Suprapubic skin (tissue), 4 donors: ENCODE data around the gene TGFB1I1. TPM values are rescaled to one million over a fixed set of nuclear protein-coding genes. Genes with fewer than 3 reads are reported as not detected.
"Not testable (repeated sequence)": the region's sequence is repeated elsewhere in the genome, so short reads cannot be mapped to it uniquely, and the experiment has no call there.

ENCODE experiments used
- DNase-seq, 2 donors: peaks; one replicate each; pipeline ENCODE4 v3.0.0-alpha.2; 2019; ENCODE audit warnings: low spot score in 2 of 2
- H3K27ac ChIP-seq: fragments of 200-600 bp; sonication (generic); one replicate; pipeline ENCODE4 v1.5.1; 2019
- H3K27me3 ChIP-seq: fragments of 200-600 bp; sonication (generic); one replicate; pipeline ENCODE4 v1.5.1; 2019
- H3K36me3 ChIP-seq: fragments of 200-600 bp; sonication (generic); one replicate; pipeline ENCODE4 v1.5.1; 2019
- H3K4me1 ChIP-seq: fragments of 200-600 bp; sonication (generic); one replicate; pipeline ENCODE4 v1.5.1; 2019
- H3K4me3 ChIP-seq: fragments of 200-600 bp; sonication (generic); one replicate; pipeline ENCODE4 v1.5.1; 2019; ENCODE audit warnings: mild to moderate bottlenecking
- H3K9me3 ChIP-seq: fragments of 200-600 bp; sonication (generic); one replicate; pipeline ENCODE4 v1.5.1; 2019
- EP300 ChIP-seq: sonication (generic); formaldehyde crosslinking; IDR thresholded peaks from one replicate; pipeline ENCODE4 v1.6.1; 2017; ENCODE audit warnings: antibody characterized with exemption
- POLR2A ChIP-seq, 2 donors: fragments of 450-650 bp; IDR thresholded peaks; one replicate each; pipeline ENCODE4 v1.6.1; 2017; ENCODE audit warnings: antibody characterized with exemption in 2 of 2, mild to moderate bottlenecking in 2 of 2, moderate library complexity in 2 of 2
- POLR2AphosphoS5 ChIP-seq, 3 donors: sonication (generic); formaldehyde crosslinking; IDR thresholded peaks; one replicate each; pipeline ENCODE4 v1.6.1; 2017; ENCODE audit warnings: antibody characterized with exemption in 3 of 3
- WGBS: methylation state at CpG from one replicate; pipeline ENCODE4 v1.1.5; 2018; 5-methylcytosine and 5-hydroxymethylcytosine counted together
- total RNA-seq, 4 donors: library from RNA; depleted of rRNA; stranded (reverse); fragments of >200 nt; gene quantifications; one replicate each; pipeline ENCODE4 v1.1.0, GENCODE V29; 2016
- TF ChIP-seq, protein P1 (sequence below), 2 donors: fragments of 200-600 bp in 1 of 2; fragments of 450-650 bp in 1 of 2; sonication (generic) in 1 of 2; IDR thresholded peaks; one replicate each; pipeline ENCODE4 v1.5.1; 2016 to 2019; ENCODE audit warnings: antibody characterized with exemption in 2 of 2, mild to moderate bottlenecking in 1 of 2, moderate library complexity in 1 of 2

The TGFB1I1 gene
- total RNA-seq, 4 donors from 2014 or later, result 13.2 to 18.8 (median 14.6) TPM

DNA sequence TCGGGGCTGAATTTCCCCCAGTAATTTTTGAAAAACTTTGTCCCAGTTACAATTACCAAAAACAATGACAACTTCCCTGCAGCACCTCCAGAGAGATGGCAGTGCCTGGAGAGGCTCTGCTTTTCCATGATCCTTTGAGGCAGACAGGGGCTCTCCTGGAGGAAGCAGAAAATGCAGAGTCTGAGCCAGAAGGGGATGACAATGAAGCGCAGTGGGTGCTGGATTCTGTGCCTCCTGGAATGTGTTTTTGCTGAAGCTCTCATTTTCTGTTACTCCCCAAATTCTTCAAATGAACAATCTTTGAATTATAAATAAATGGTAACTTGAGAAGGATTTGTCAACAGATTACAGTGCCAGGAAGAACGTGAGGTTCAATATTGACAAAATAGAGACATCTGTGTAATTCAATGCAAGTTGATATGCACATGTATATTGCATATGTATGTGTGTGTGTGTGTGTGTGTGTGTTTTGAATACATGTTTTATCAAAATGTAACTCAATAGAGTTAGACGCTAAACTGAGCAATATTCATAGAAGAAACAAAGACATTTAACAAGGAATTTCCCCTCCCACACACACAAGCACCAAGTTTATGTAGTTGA is 45.9 kb downstream of the TGFB1I1 start:
- 74% methylated on average over 4 of the region's 4 CpGs for WGBS
- DNase-seq, result no peak
- no peak overlapping the region for H3K27ac ChIP-seq
- no peaks in the 10 kb centered on the region for H3K27me3 ChIP-seq
- H3K4me3 ChIP-seq, result no peak overlapping the region
- TF ChIP-seq EP300, result no peak
- TF ChIP-seq, protein P1, sequence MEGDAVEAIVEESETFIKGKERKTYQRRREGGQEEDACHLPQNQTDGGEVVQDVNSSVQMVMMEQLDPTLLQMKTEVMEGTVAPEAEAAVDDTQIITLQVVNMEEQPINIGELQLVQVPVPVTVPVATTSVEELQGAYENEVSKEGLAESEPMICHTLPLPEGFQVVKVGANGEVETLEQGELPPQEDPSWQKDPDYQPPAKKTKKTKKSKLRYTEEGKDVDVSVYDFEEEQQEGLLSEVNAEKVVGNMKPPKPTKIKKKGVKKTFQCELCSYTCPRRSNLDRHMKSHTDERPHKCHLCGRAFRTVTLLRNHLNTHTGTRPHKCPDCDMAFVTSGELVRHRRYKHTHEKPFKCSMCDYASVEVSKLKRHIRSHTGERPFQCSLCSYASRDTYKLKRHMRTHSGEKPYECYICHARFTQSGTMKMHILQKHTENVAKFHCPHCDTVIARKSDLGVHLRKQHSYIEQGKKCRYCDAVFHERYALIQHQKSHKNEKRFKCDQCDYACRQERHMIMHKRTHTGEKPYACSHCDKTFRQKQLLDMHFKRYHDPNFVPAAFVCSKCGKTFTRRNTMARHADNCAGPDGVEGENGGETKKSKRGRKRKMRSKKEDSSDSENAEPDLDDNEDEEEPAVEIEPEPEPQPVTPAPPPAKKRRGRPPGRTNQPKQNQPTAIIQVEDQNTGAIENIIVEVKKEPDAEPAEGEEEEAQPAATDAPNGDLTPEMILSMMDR (IDR thresholded peaks at IDR 0.05), result no peak
- no peak for TF ChIP-seq POLR2A (IDR thresholded peaks at IDR 0.05)
- no peak for TF ChIP-seq POLR2AphosphoS5 (IDR thresholded peaks at IDR 0.05)
- no peaks in the 10 kb centered on the region for H3K36me3 ChIP-seq
- no peaks in the 10 kb centered on the region for H3K4me1 ChIP-seq
- no peaks in the 10 kb centered on the region for H3K9me3 ChIP-seq

DNA sequence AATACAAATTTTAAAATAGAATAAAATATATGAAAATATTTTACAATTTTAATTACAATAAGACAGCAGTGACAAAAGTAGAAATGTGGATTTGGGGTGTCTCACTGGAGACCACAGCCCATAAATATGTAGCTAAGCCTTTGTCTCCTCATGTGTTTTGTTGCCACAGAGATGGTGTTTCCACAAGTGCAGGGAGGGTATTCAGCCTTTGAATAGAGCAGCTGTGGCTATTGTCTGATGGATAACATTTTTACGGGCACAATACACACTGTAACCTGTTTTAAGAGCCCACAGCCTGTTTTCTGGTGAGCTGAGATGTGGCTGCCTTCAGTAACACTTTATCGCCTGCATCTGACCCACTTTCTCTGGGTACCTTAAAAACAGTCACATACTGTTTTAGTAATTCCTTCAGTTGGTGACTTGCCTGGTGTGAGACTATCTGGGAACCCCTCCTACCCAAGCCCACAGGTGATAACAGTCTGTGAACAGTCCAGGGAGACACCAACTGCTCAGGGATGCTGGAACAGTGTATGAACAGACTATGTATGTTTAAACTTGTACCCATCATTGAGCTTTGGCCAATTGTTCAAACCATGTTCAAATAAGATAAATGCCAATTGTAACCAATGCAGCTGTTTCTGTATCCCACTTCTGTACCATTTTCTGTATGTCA is 47.9 kb downstream of the TGFB1I1 start:
- Histone ChIP-seq H3K4me3 (no peak overlapping the region), H3K9me3 (no peaks in the 10 kb centered on the region), H3K36me3 (no peaks in the 10 kb centered on the region), H3K4me1 (no peaks in the 10 kb centered on the region), H3K27me3 (no peaks in the 10 kb centered on the region), H3K27ac (no peak overlapping the region)
- no peak for DNase-seq
- WGBS, result 70% methylated on average over 2 of the region's 2 CpGs
- TF ChIP-seq POLR2A (IDR thresholded peaks at IDR 0.05) (no peak), EP300 (no peak), POLR2AphosphoS5 (IDR thresholded peaks at IDR 0.05) (no peak)
- TF ChIP-seq, protein P1 (IDR thresholded peaks at IDR 0.05), result no peak

DNA sequence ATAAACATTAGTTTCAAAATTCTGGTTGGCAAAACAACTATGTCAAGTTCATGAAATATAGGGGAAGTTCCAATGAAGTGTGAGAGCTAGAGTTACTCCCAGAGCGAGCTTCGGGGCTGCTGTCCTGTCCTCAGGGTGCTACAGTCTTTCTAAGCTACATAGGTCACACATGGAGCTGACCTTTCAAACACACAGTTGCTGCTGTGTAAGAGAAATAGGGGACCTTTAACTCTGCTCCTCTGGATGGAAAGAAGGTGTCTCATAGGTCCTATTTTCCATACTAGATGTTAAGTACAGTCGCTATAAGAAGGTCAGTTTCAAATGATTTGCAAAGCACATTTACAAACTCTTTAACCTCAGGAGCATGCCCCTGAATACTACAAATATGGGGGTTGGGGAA is 49.4 kb downstream of the TGFB1I1 start:
- Histone ChIP-seq H3K27ac (no peak overlapping the region), H3K4me3 (no peak overlapping the region), H3K36me3 (no peaks in the 10 kb centered on the region), H3K4me1 (no peaks in the 10 kb centered on the region), H3K27me3 (no peaks in the 10 kb centered on the region), H3K9me3 (no peaks in the 10 kb centered on the region)
- TF ChIP-seq, protein P1 (IDR thresholded peaks at IDR 0.05), result no peak
- TF ChIP-seq POLR2AphosphoS5 (IDR thresholded peaks at IDR 0.05), result no peak
- TF ChIP-seq POLR2A (IDR thresholded peaks at IDR 0.05), result no peak
- no peak for TF ChIP-seq EP300
- DNase-seq, result no peak
- 88% methylated on average over 3 of the region's 3 CpGs for WGBS

DNA sequence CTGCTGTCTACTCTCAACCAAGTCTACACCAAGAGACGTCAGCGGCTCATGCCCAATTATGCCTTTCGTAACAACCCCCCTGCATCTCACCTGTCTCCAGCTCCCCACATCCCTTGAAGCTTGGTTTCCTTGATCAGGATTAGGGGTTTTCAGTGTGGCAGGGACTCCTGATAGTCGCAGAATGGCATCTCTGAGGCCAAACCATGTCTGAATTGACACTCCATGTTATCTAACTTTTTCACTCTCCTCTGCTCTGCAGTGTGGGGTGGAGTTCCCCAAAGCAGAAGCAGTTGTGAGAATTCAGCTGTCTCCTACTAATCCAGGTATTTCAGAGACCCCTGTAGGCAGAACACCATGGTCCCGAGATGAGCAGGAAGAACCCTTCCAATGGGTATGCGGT is 50.1 kb downstream of the TGFB1I1 start:
- H3K27me3 ChIP-seq, result no peaks in the 10 kb centered on the region
- no peaks in the 10 kb centered on the region for H3K4me1 ChIP-seq
- WGBS, result 84% methylated on average over 6 of the region's 6 CpGs
- no peaks in the 10 kb centered on the region for H3K9me3 ChIP-seq
- no peaks in the 10 kb centered on the region for H3K36me3 ChIP-seq
- DNase-seq, result no peak
- no peak overlapping the region for H3K4me3 ChIP-seq
- TF ChIP-seq POLR2A (IDR thresholded peaks at IDR 0.05), result no peak
- TF ChIP-seq, protein P1 (IDR thresholded peaks at IDR 0.05), result no peak
- TF ChIP-seq POLR2AphosphoS5 (IDR thresholded peaks at IDR 0.05), result no peak
- no peak for TF ChIP-seq EP300
- no peak overlapping the region for H3K27ac ChIP-seq

DNA sequence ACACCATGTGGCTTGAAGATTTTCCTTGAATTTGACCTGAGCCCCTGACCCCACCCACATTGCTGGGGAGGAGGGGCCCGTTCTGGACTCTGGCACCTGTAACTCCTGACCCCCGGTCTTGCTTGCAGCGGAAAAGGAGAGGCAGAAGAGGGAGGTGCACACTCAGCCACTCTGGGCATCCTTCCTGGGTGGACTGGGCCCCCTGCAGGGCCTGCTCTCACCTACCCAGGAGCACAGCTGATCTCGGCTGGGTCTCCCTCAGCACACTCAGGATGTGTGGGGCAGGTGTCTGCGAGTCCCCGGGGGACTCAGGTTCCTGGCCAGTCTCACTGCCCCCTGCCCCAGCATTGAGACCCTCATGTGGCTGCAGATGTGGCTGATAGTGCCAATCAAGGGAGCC is 51.8 kb downstream of the TGFB1I1 start:
- 77% methylated on average over 3 of the region's 6 CpGs for WGBS
- H3K27ac ChIP-seq, DNase-seq, H3K27me3 ChIP-seq, H3K4me3 ChIP-seq, H3K9me3 ChIP-seq, H3K4me1 ChIP-seq, H3K36me3 ChIP-seq: not testable (repeated sequence)
